SW480 (cell line): Measurements from ENCODE around the gene FMC1.
A peak's percentile ranks its signal among the peaks of the same experiment; 100 is the strongest.
"Not testable (repeated sequence)": the region's sequence is repeated elsewhere in the genome, so short reads cannot be mapped to it uniquely, and the experiment has no call there.

ENCODE experiments used
- DNase-seq: peaks from one replicate; pipeline ENCODE4 v3.0.0-alpha.2; 2016; ENCODE audit warnings: low spot score

Gene FMC1

DNA sequence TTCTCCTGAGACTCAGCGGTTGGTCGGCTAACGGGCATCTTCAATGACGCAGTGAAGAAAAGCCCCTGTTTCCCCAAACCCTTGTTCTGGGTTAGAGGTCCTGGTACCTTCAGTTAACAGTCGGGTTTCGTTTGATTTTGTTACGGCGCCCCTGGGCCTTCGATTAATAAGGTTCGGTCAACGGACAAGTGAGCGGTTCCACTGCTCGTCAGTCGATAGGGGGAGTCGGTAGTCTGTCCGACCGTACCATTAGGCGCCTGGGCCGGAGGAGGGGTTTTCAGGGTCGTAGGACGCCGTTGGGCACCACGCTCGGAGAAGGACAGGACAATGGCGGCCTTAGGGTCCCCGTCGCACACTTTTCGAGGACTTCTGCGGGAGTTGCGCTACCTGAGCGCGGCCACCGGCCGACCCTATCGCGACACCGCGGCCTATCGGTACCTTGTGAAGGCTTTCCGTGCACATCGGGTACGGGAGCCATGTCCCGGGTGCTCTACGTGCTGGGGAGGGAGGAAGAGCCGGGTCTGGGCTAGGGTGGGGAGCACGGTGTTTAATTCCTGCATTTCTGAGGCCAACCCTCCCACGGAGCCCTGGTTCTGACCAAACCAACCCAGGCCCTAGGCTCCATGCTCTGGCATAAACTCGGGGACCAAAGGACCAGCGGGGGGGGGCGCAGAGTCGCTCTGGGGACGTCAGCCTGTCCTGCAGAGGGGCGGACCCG, at the start of gene FMC1:
Gene FMC1 (plus strand): TSS at position 280 of the 718 bp plus-strand sequence. CDS start 48 bp downstream, at position 328.
- DNase-seq: peak; percentile 95

- no peak for DNase-seq
Observed at GRCh38 chr7:139292821-139293220, 48.3 kb upstream of the FMC1 start.

- no peak for DNase-seq
Observed at GRCh38 chr7:139293534-139293933, 47.6 kb upstream of the FMC1 start.

GRCh38 chr7:139294241-139294640, 46.9 kb upstream of the FMC1 start:
- no peak for DNase-seq

GRCh38 chr7:139294951-139295575, 46.1 kb upstream of the FMC1 start:
- DNase-seq: no peak

DNA sequence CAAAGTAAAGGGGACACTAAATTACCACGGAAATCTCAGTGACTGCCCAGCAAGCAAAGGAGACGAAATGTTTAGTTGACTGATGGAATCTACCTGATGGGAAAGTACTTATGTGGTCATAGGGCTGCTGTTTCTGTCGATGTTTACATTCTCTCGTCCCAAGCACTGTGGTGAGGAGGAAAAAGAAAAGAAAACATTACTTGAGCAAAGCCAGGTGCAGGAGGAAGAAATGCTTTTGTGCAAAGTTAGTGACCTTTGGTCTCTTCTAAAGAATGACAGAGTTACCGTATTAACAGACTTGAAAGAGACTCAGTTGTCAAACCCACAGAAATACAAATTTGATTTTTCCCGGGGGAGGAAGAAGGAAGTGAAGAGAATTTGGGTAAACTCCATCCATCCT, 43.3 kb upstream of the FMC1 start:
- DNase-seq: no peak

DNA sequence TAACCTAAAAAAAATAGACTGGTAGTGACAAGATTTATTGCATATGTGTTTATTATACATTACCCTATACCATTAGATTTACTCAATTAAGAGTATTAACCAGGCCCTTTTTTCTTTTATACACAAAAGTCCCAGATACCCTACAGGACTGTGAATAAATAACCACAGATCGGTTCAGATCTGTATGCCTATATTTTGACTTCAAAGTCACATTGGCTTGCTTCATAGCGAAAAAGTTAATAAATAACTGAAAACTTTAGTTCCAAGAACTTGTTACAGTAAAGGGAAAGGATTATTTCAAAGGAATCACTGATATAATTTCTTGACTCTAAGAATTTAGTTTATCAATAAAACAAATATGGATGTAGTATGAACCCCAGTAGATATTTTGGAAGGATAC, 41.8 kb upstream of the FMC1 start:
- DNase-seq: no peak

GRCh38 chr7:139300390-139300789, 40.7 kb upstream of the FMC1 start:
- DNase-seq: no peak

DNA sequence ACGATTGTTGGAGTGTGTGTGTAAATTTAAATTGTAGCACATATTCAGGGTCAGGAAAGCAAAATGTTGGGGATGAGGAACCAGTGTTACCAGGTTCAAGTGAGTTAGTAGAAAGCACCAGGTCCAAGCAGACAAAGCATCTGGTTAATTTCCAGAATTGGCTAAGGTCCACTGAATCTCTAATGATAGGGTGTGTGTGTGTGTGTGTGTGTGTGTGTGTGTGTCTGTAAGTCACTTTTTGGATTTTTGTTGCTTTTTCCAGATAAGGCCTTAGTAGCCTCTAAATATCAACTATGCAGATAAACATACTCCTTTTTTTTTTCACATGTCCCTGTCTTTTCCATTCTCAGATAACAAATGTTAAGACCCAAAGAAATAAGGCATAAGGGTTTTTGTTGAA, 36.6 kb upstream of the FMC1 start:
- DNase-seq: no peak

DNA sequence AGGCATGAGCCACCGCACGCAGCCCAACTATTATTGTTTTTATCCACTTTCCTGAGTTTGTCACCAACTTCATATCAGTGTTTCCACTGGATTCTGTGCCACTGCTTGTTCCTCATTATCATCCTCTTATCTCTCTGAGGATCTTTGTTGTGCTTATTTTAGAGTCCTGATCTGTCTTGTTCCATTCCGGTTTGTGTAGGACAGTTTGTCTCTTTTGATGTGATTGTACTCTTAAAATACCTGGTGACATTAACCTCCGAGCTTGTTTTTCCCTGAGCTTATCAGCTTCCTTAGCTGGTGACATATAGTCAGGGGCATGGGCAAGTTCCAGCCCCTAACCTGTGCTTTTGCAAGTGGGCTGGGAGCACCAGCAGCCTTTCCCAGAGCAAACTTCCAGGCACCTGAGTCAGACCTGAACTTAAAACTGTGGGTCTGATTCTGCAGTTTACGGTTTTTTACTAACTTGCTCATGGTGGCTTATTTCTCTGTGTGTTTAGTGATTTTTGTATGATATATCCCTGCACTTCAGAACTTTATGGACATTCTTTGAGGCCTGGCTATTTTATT, 23.1 kb upstream of the FMC1 start:
- DNase-seq: no peak

GRCh38 chr7:139321071-139321745, 19.9 kb upstream of the FMC1 start:
- no peak for DNase-seq

- not testable (repeated sequence) for DNase-seq
Observed at GRCh38 chr7:139324709-139325108, 16.4 kb upstream of the FMC1 start.

DNA sequence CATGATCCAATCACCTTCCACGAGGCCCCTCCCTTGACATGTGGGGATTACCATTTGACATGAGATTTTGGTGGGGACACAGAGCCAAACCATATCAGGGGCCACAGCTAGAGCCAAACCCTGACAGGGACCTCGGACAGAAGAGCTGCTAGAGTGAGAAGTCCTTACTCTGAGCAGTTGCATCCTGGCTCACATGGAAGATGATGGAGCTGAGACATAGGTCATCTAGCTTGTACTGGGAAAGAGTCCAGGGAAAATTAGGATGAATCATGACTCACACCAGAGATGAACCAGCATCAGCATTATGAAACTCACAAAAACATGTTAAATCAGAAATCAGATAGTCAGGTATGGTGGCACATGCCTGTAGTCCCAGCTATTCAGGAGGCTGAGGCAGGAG, 12.8 kb upstream of the FMC1 start:
- DNase-seq: no peak

DNA sequence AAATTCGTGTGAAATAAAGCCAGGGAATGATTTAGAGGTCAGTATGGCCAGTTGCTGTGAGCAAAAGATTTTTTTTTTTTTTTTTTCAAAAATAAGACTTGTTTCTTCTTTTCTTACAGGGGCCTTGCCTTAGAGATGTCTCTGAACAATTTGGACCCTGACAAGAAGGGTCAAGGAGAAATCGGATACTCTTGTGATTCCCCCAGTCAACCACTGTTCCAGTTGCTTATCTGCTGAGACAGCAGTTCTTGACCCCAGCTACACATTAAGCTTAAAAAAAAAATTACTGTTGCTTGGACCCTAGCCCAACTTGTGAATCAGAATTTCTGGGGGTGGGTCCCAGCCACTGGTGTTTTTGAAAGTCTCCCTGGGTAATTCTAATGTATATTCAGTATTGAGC, 12.0 kb upstream of the FMC1 start:
- DNase-seq: no peak

GRCh38 chr7:139330333-139331030, 10.7 kb upstream of the FMC1 start:
- DNase-seq: no peak

- no peak for DNase-seq
Observed at GRCh38 chr7:139332697-139333359, 8.3 kb upstream of the FMC1 start.

- not testable (repeated sequence) for DNase-seq
Observed at GRCh38 chr7:139333443-139333842, 7.7 kb upstream of the FMC1 start.

DNA sequence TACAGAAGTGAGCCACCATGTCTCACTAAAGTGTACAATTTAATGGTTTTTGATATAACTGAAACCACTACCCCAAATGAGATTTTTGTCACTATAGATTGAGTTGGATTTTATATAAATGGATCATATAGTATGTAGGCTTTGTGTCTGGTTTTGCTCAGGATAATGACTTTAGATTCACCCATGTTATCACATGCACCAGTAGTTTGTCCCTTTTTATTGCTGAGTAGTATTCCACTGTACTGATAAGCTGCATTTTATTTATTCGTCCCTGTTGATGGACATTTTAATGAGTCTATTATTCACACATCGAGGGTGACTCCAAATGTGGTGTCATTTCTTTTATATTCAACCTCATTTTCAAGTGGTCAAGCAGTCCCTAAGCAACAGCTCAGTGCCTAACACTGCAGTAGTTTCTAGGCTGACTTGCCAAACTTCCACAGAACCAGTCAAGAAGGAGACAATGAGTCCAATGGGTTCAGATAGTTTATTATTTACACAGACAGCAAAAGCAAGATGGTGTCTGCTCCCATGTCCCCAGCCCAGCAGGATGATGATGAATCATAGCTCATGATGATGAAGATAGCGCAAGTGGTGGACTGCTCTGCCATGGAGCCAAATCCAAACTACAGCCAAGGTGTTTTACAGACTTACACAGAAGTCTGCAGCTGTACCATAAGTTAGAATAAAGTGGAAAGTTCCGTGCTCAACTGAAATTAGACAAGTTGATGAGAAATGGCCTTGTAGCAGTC, 6.6 kb upstream of the FMC1 start:
- no peak for DNase-seq

DNA sequence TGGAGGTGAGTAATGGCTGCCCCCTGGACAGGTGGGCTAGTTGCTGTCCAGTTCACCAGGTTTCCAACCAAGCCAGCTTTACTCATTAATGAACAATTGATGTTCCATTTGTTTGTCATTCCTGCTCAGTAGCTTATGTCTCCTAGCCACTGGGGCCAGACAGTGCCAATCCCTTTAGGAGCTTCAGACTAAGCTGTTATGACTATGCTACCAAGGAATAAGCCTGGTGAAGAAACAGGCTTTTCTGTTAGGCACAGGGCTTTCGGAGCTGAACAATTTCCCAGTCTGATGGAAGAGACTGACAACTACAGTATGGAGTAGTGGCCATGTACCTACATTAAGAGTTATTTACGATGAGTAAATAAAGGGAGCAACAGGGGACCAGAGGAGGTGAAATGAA, 2.1 kb upstream of the FMC1 start:
- DNase-seq: no peak

- DNase-seq: no peak
Observed at GRCh38 chr7:139339698-139340036, 1.5 kb upstream of the FMC1 start.
